ENCODE measurements around the gene MCM5.

GRCh38 chr22:35421121-35421520, 21.2 kb downstream of the MCM5 start:
- TF ChIP-seq ATM (IDR thresholded peaks at IDR 0.05; ENCODE audit: borderline replicate concordance) (no peak), MXI1 (IDR thresholded peaks at IDR 0.05; ENCODE audit: borderline replicate concordance, low read depth, low read length) (no peak), SMAD3 (CRISPR knock-in tag; IDR thresholded peaks at IDR 0.05) (no peak), ZMAT3 (CRISPR knock-in tag; conservative IDR thresholded peaks at IDR 0.05) (no peak), YY1 (IDR thresholded peaks at IDR 0.05; ENCODE audit: insufficient read depth, insufficient replicate concordance, low read depth, low read length) (no peak), ZNF747 (CRISPR knock-in tag; IDR thresholded peaks at IDR 0.05; ENCODE audit: borderline replicate concordance) (no peak), CBX5 (CRISPR knock-in tag; IDR thresholded peaks at IDR 0.05; ENCODE audit: borderline replicate concordance) (no peak), EZH2 (conservative IDR thresholded peaks at IDR 0.05; ENCODE audit: low read depth, low read length) (no peak), FOXM1 (CRISPR knock-in tag; IDR thresholded peaks at IDR 0.05) (no peak)
- TF ChIP-seq, protein P1, sequence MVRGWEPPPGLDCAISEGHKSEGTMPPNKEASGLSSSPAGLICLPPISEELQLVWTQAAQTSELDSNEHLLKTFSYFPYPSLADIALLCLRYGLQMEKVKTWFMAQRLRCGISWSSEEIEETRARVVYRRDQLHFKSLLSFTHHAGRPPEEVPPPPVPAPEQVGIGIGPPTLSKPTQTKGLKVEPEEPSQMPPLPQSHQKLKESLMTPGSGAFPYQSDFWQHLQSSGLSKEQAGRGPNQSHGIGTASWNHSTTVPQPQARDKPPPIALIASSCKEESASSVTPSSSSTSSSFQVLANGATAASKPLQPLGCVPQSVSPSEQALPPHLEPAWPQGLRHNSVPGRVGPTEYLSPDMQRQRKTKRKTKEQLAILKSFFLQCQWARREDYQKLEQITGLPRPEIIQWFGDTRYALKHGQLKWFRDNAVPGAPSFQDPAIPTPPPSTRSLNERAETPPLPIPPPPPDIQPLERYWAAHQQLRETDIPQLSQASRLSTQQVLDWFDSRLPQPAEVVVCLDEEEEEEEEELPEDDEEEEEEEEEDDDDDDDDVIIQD (CRISPR knock-in tag; IDR thresholded peaks at IDR 0.05; ENCODE audit: low read depth), result no peak
- TF ChIP-seq, protein P2, sequence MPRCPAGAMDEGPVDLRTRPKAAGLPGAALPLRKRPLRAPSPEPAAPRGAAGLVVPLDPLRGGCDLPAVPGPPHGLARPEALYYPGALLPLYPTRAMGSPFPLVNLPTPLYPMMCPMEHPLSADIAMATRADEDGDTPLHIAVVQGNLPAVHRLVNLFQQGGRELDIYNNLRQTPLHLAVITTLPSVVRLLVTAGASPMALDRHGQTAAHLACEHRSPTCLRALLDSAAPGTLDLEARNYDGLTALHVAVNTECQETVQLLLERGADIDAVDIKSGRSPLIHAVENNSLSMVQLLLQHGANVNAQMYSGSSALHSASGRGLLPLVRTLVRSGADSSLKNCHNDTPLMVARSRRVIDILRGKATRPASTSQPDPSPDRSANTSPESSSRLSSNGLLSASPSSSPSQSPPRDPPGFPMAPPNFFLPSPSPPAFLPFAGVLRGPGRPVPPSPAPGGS (CRISPR knock-in tag; IDR thresholded peaks at IDR 0.05), result no peak

Measured in HepG2 (cell line).